Hepatocyte (in vitro differentiated cells): ENCODE data around the gene AREL1.

ENCODE experiments used
- CTCF ChIP-seq: fragments of 200-600 bp; sonication (generic); IDR thresholded peaks from 2 replicates; pipeline ENCODE4 v1.5.1; 2016; ENCODE audit warnings: antibody characterized with exemption, mild to moderate bottlenecking; ENCODE audit not compliant: poor library complexity
- EZH2 ChIP-seq: fragments of 200-600 bp; sonication (generic); IDR thresholded peaks from 2 replicates; pipeline ENCODE4 v1.6.1; 2016; ENCODE audit warnings: antibody characterized with exemption, mild to moderate bottlenecking, borderline replicate concordance
- EZH2phosphoT487 ChIP-seq: fragments of 200-600 bp; sonication (generic); IDR thresholded peaks from one replicate; pipeline ENCODE4 v1.6.1; 2018; ENCODE audit warnings: antibody characterized with exemption, mild to moderate bottlenecking, low read depth, moderate library complexity; ENCODE audit not compliant: unreplicated experiment, severe bottlenecking

GRCh38 chr14:74702293-74702692 lies 10.6 kb downstream of the AREL1 start:
- TF ChIP-seq CTCF = no peak
- no peak for TF ChIP-seq EZH2
- no peak for TF ChIP-seq EZH2phosphoT487
